Stimulated activated CD8-positive, alpha-beta memory T cell treated with anti-CD3 and anti-CD28 coated beads, Interleukin-12 subunit alpha, Interleukin-12 subunit beta, amount 100 ng/mL, for 1 hour (primary cell): ENCODE data around the gene CDC14C.

ENCODE experiments used
- DNase-seq: peaks from one replicate; pipeline ENCODE4 v3.0.0-alpha.2; 2020; ENCODE audit warnings: low read depth

Gene CDC14C

DNA sequence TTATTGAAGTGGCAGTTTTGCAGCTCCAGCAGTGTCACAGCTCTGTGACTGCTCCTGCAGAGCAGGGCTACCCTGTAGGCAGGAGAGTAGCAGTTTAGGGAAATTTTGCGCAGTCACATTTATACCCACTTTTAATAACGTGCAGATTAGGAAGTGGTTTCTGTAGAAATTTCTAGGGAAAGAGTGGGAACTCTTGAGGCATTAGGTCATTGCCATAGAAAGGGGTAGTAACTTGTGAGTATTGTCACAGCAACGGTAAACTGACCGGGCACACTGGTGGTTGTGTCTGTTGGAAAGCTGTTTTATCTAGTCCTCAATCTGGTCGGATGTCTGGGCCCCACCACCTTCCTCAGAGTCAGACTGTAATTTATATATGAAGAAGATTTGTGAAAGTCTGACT is 51.9 kb downstream of the CDC14C start:
- no peak for DNase-seq

DNA sequence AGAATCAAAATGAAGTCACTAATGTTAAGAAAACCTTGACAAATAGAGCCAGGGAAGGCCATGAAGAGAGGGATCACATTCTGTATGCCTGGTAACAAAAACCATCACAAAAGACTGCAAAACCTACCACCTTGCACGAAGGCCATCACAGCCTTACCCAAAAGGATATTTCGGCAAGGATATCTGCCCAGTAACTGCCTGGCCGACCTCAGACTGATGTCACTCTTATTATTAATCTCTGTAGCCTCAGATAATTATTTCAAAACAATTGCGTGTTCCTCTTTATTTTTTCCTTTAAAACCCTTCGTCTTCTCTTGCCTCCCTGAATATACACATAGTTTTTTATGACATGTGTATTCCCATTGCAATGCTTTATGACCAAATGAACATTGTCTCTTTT is 52.5 kb downstream of the CDC14C start:
- DNase-seq, result no peak
